Cardiac muscle cell (in vitro differentiated cells and primary cell): Measurements from ENCODE around the gene RNF121. TPM values are rescaled to one million over a fixed set of nuclear protein-coding genes. Genes with fewer than 3 reads are reported as not detected.
A peak's percentile ranks its signal among the peaks of the same experiment; 100 is the strongest.

ENCODE experiments used
- DNase-seq, 2 donors: peaks; one replicate each; pipeline versions ENCODE4 v3.0.0 to v3.0.0-alpha.2; 2010 to 2017; ENCODE audit warnings: low read depth in 1 of 2, low spot score in 1 of 2
- H3K27ac ChIP-seq: fragments of 200-600 bp; sonication (generic); 2 replicates; pipeline ENCODE4 v1.5.1; 2016
- H3K27me3 ChIP-seq: fragments of 200-600 bp; sonication (generic); 2 replicates; pipeline ENCODE4 v1.6.0; 2016; ENCODE audit warnings: control low read depth
- H3K36me3 ChIP-seq: fragments of 200-600 bp; sonication (generic); 2 replicates; pipeline ENCODE4 v1.5.1; 2016; ENCODE audit warnings: control low read depth
- H3K4me1 ChIP-seq: fragments of 200-600 bp; sonication (generic); 2 replicates; pipeline ENCODE4 v1.8.1; 2017; ENCODE audit warnings: low read depth, mild to moderate bottlenecking, mixed run types
- H3K4me3 ChIP-seq: fragments of 200-600 bp; sonication (generic); 2 replicates; pipeline ENCODE4 v1.5.1; 2016; ENCODE audit warnings: mild to moderate bottlenecking
- H3K9me3 ChIP-seq: fragments of 200-600 bp; sonication (generic); 2 replicates; pipeline ENCODE4 v1.5.1; 2017; ENCODE audit warnings: low read depth, mild to moderate bottlenecking, control low read depth
- CTCF ChIP-seq: IDR thresholded peaks from 2 replicates; pipeline ENCODE4 v1.5.1; 2012; ENCODE audit warnings: low read depth, mild to moderate bottlenecking, low read length
- polyA plus RNA-seq: library from polyadenylated mRNA; unstranded; fragments of >200 nt; fragmentation: Nextera tagmentation; extraction: Ambion mirVana; gene quantifications from 2 replicates; pipeline ENCODE4 v1.2.1, GENCODE V29; 2016
- total RNA-seq: library from RNA; depleted of rRNA; stranded (reverse); fragments of >200 nt; gene quantifications from 2 replicates; pipeline ENCODE4 v1.2.3, GENCODE V29; 2016

RNF121 gene
- total and polyA plus RNA-seq, 2 experiments from 2014 or later, result 16.2 to 27.7 TPM

GRCh38 chr11:71913756-71914526, 14.9 kb upstream of the RNF121 start:
- Histone ChIP-seq H3K4me3 (no peak overlapping the region), H3K4me1 (no peaks in the 10 kb centered on the region), H3K27me3 (no peaks in the 10 kb centered on the region), H3K36me3 (peaks cover 15% of the 10 kb centered on the region), H3K9me3 (no peaks in the 10 kb centered on the region), H3K27ac (no peak overlapping the region)
- TF ChIP-seq CTCF, result no peak
- no peak for DNase-seq

GRCh38 chr11:71914617-71915189, 14.1 kb upstream of the RNF121 start:
- H3K4me3 ChIP-seq, result no peak overlapping the region
- no peak for DNase-seq

GRCh38 chr11:71917646-71918140, 11.2 kb upstream of the RNF121 start:
- DNase-seq, result no peak
- no peak overlapping the region for H3K4me3 ChIP-seq
- no peaks in the 10 kb centered on the region for H3K27me3 ChIP-seq
- no peak overlapping the region for H3K27ac ChIP-seq
- no peaks in the 10 kb centered on the region for H3K9me3 ChIP-seq
- peaks cover 15% of the 10 kb centered on the region for H3K36me3 ChIP-seq
- no peak for TF ChIP-seq CTCF
- no peaks in the 10 kb centered on the region for H3K4me1 ChIP-seq

More at GRCh38 chr11:71914617-71915189, 14.1 kb upstream of the RNF121 start:
- no peak for TF ChIP-seq CTCF
- Histone ChIP-seq H3K4me1 (no peaks in the 10 kb centered on the region), H3K36me3 (peaks cover 15% of the 10 kb centered on the region), H3K27ac (no peak overlapping the region), H3K9me3 (no peaks in the 10 kb centered on the region), H3K27me3 (no peaks in the 10 kb centered on the region)

GRCh38 chr11:71927820-71928736, 768 bp upstream of the RNF121 start, which contains the start of gene XNDC1N:
Gene XNDC1N, minus strand, starts transcription at chr11:71928594. Its CDS starts 5,241 bp downstream, at chr11:71923353.
- H3K36me3 ChIP-seq, result no peaks in the 10 kb centered on the region
- no peaks in the 10 kb centered on the region for H3K9me3 ChIP-seq
- DNase-seq, result peak; percentile 90 to 91
- no peak for TF ChIP-seq CTCF
- peak within 1 kb of the TSS; percentile 73 for H3K4me3 ChIP-seq
- H3K27ac ChIP-seq, result peak within 1 kb of the TSS; percentile 92
- no peaks in the 10 kb centered on the region for H3K27me3 ChIP-seq
- peaks cover 14% of the 10 kb centered on the region for H3K4me1 ChIP-seq

- no peaks in the 10 kb centered on the region for H3K27me3 ChIP-seq
- H3K36me3 ChIP-seq, result no peaks in the 10 kb centered on the region
- peaks cover 14% of the 10 kb centered on the region for H3K4me1 ChIP-seq
- DNase-seq, result no peak
- no peak overlapping the region for H3K27ac ChIP-seq
- TF ChIP-seq CTCF, result no peak
- peak overlapping the region; percentile 73 for H3K4me3 ChIP-seq
- no peaks in the 10 kb centered on the region for H3K9me3 ChIP-seq
These were observed 645 bp downstream of the RNF121 start for GRCh38 chr11:71929491-71929890.
